Ureter (tissue), 1 donor: ENCODE measurements around the gene MELK. TPM values are rescaled to one million over a fixed set of nuclear protein-coding genes. Genes with fewer than 3 reads are reported as not detected.
"Not testable (repeated sequence)": the region's sequence is repeated elsewhere in the genome, so short reads cannot be mapped to it uniquely, and the experiment has no call there.

Source experiments
- DNase-seq: peaks from one replicate; pipeline ENCODE4 v3.0.0-alpha.2; 2020; ENCODE audit warnings: low spot score
- total RNA-seq: library from RNA; stranded (reverse); gene quantifications from one replicate; pipeline ENCODE4 v1.2.4, GENCODE V29; 2023
- donor health status: DM: yes; HTN: yes; CAD: no.

The MELK gene
- total RNA-seq, result 0.31 TPM

DNA sequence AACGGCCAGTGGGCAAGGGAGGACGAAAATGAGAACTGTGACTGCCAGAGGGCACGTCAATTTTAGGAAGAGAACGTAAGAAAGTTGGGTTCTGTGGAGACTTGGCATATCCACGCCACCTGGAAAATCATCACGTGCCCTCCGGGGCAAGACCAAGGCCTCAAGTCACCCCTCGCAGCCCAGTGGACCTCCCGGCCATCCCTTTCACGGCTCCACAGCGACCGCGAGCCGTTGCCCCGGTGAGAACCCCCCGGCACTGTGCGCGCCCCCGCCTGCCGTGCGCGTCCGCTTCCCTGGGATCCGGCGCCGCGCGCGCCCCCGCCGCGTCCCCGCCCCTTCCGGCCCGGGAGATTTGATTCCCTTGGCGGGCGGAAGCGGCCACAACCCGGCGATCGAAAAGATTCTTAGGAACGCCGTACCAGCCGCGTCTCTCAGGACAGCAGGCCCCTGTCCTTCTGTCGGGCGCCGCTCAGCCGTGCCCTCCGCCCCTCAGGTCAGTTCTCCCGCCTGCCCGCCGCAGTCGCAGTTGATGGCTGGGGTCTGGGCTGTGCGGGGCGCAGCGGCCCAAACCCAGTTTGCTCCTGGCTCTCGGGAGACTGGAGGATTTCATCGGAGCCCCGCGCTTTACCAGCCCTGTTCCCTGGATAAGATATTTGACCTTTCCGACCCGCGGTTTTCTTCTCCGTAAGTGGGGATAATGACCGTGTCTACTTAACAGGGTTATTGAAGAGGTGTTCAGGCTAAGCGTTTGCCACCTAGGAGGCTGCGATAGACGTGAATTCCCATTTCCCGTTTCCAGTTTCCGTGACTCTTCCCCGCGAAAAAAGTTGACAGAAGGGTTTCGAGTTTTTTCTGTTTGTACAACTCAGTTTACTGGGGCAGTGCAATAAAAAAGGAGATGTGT is at the start of gene MELK:
MELK (plus strand) TSS at position 381 of the 904 bp plus-strand sequence. CDS start 8,787 bp downstream, outside the sequence.
- DNase-seq, result peak; percentile 73

GRCh38 chr9:36530224-36530623 is 42.5 kb upstream of the MELK start:
- DNase-seq, result no peak

GRCh38 chr9:36532353-36532752 is 40.3 kb upstream of the MELK start:
- no peak for DNase-seq

GRCh38 chr9:36533726-36534125 is 39.0 kb upstream of the MELK start:
- DNase-seq, result not testable (repeated sequence)

DNA sequence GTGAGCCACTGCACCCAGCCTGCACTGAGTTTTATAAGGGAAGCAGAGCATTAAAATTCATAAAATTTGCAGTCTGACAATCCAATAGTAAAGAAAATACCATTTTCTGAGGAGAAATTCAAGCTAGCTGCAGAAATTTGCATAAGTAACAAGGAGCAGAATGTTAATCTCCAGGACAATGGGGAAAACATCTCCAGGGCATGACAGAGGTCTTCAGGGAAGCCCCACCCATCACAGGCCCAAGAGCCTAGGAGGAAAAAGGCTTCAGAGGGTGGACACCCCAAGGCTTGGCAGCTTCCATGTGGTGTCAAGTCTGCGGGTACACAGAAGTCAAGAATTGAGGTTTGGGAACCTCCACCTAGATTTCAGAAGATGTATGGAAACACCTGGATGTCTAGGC is 37.6 kb upstream of the MELK start:
- DNase-seq, result no peak

GRCh38 chr9:36537861-36538260 is 34.8 kb upstream of the MELK start:
- no peak for DNase-seq

- no peak for DNase-seq
Observed at GRCh38 chr9:36542355-36542754, 30.3 kb upstream of the MELK start.

DNA sequence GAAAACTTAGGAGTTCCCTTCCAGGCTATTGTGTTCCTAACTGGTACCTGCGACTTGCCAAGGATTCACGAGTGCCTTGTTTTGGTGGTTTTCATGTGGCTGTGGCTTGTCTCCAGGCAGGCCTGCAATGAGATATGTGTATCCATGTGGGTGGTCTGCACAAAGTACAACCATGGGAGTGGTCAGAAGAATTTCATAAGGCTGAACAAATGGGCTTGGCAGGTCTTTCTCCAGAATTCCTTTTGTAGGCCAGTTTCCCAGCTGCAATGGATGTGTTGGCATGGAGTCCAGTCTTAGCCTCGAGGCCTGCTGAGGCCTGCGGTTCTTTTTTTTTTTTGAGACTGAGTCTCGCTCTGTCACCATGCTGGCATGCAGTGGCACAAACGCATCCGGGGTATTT is 28.8 kb upstream of the MELK start:
- no peak for DNase-seq

GRCh38 chr9:36547598-36547997 is 25.1 kb upstream of the MELK start:
- no peak for DNase-seq

DNA sequence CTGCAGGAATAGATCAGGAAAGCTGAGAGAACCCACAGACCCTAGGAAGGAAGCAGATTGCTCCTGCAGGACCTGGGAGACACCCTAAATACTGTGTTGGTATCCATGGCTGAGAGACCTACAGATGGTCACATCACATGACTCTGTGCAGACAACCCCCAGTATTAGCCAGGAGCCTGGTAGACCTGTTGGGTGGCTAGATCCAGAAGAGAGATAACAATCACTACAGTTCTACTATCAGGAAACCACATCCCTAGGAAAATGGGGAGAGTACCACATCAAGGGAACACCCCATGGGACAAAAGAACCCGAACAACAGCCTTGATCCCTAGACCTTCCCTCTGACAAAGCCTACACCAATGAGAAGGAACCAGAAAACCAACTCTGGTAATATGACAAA is 24.2 kb upstream of the MELK start:
- no peak for DNase-seq

- DNase-seq, result no peak
Observed at GRCh38 chr9:36550135-36550534, 22.6 kb upstream of the MELK start.

DNA sequence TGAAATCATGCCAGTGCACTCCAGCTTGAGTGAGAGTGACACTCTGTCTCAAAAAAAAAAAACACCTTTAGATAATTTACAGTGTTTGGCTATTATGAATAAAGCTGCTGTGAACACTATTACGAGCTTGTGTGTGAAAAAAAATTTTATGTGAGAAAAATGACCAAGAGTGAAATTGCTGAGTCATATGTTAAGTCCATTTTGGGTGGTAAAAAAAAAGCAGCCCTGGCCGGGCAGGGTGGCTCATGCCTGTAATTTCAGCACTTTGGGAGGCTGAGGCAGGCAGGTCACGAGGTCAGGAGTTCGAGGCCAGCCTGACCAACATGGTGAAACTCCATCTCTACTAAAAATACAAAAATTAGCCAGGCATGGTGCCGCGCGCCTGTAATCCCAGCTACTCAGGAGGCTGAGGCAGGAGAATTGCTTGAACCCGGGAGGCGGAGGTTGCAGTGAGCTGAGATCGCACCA is 22.0 kb upstream of the MELK start:
- DNase-seq, result not testable (repeated sequence)

GRCh38 chr9:36551129-36551528 is 21.6 kb upstream of the MELK start:
- DNase-seq, result no peak

DNA sequence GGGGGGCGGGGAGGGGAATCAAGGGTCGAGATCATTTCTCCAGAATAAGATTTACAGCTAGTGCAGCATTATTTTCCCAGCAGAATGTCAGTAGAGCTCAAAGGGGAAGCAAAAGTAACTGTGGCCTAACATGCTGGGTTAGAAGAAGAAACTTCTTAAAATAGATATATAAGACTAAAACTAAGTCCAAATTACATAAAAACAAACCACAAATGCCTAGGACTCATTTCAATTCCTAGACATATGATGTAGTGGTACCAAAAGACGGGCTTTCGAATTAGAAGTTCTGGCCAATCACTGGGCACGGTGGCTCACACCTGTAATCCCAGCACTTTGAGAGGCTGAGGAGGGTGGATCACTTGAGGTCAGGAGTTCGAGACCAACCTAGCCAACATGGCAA is 20.8 kb upstream of the MELK start:
- no peak for DNase-seq

DNA sequence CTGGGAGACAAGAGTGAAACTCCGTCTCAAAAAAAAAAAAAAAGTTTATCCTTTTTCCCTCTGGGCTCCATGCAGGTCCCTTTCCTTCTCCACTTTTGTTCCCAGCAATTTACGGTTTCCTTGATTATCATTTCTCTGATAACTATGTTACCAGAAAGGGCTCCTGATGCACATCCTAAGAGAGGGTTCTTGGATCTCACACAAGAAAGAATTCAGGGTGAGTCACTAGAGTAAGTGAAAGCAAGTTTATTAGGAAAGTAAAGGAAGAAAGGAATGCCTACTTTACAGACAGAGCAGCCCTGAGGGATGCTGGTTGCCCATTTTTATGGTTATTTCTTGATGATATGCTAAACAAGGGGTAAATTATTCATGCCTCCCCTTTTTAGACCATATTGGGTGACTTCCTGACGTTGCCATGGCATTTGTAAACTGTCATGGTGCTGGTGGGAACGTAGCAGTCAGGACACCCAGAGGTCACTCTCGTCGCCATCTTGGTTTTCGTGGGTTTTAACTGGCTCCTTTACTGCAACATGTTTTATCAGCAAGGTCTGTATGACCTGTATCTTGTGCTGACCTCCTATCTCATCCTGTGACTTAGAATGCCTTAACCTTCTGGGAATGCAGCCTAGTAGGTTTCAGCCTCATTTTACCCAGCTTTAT is 13.5 kb upstream of the MELK start:
- no peak for DNase-seq

GRCh38 chr9:36560771-36561170 is 11.9 kb upstream of the MELK start:
- DNase-seq, result no peak

GRCh38 chr9:36562801-36563200 is 9.9 kb upstream of the MELK start:
- DNase-seq, result not testable (repeated sequence)

DNA sequence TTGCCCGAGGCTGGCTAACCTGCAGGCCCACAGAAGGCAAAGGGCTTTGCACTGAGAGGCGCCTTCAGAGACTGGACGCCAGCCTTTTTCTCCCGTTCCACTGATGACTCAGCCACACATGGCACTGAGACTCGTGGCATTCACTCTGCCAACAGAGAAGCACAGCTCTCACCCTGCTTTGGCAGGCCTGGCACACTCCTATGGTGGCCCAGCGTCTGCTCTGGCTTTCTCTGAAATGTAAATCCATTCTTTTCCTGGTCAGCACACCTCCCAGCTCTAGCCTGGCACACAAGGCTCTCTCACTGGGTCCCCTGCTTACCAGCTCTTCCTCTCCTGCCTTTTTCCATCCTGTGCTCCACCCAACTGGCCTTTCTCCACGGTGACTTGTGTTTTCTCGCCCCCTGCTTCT is 5.9 kb upstream of the MELK start:
- no peak for DNase-seq

DNA sequence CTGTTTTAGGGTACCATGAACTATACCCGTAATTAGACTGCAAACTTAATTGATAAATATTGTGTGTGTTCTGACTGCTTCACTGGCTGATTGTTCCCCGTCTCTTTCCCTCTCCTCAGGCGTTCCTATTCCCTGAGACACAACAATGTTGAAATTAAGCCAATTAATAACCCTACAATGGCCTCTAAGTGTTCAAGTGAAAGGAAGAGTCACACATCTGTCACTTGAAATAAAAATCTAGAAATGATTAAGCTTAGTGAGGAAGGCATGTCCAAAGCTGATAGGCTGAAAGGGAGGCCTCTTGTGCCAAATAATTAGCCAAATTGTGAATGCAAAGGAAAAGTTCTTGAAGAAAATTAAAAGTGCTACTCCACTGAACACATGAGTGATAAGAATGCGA is 4.0 kb upstream of the MELK start:
- DNase-seq, result not testable (repeated sequence)

DNA sequence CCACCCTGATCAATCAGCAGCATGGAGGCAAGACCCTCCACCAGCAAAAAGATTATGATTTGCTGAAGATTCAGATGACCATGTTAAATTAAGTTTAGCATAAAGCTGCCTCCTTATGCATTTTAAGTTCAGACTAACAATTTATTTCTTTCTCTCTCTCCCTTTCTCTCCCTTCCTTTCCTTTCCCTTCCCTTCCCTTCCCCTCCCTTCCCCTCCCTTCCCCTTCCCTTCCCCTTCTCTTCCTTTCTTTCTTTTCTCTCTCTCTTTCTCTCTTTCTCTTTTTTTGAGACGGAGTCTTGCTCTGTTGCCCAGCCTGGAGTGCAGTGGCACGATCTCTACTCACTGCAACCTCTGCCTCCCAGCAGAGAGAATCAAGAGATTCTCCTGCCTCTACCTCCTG is 1.4 kb upstream of the MELK start:
- DNase-seq, result no peak

GRCh38 chr9:36574045-36574444 is 1.4 kb downstream of the MELK start:
- not testable (repeated sequence) for DNase-seq

DNA sequence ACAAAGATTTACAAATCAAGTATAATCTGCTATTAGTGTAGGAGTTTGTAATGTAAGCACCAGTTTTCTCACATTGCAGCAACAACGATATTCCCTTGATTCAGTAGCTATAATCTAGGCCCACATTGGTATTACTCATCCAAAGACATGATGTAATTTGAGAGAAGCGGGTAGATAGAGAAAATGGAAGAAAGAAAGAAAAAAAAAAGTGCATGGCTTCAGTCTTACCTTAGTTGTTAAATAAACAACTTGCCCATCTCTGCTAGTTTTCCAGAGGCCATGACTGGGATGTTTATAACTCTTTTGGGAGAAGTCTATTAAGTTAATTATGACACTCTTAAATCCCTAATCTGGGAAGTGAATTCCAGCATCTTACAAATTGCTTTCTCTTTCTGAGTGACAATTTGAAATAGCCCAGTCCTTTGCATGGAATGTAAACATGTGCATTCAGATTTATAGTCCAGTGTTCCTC is 2.8 kb downstream of the MELK start:
- no peak for DNase-seq

GRCh38 chr9:36576866-36577265 is 4.2 kb downstream of the MELK start:
- no peak for DNase-seq
